A172 (cell line): ENCODE data around the gene NTRK3. TPM values are rescaled to one million over a fixed set of nuclear protein-coding genes. Genes with fewer than 3 reads are reported as not detected.
"Not testable (repeated sequence)": the region's sequence is repeated elsewhere in the genome, so short reads cannot be mapped to it uniquely, and the experiment has no call there.

ENCODE experiments used
- DNase-seq: peaks from one replicate; pipeline ENCODE4 v3.0.0-alpha.2; 2015; ENCODE audit warnings: low spot score
- total RNA-seq: library from RNA; depleted of rRNA; stranded (reverse); fragments of >200 nt; shearing (Covaris generic); gene quantifications from 2 replicates; pipeline ENCODE4 v1.2.3, GENCODE V29; 2014

The NTRK3 gene
- total RNA-seq, 1 experiment from 2014 or later = not detected

DNA sequence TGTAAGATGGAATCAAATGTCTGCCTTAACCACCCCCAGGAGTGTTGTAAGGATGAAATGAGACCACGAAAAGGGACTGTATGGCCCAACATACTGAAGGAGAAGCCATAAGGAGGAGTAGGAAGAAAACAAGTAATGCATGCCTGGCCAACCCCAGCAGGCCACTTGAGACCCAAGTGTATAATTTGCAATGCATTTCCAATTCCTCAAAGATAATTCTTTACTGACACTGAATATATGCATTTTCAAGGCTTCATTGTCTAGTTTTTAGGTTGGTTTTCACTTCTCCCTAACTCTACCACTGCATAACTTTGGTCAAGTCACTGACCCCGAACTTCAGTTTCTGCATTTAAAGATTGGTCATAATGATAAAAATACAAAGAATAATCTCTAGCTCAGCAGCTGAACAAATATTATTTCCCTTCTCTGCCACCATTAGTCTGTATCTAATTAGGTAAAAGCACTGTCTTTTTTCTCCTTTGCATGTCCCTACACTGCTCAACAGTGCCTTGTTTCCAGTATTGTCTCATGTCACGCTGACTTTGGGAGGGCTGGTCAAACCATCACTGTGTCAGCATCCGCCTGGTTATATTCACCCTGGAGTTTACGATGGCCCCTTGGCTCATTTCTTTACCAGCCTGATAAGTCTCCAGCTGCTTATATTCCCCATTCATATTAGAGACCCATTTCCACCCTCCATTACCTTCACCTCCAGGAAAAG is 378.6 kb downstream of the NTRK3 start:
- DNase-seq = no peak

DNA sequence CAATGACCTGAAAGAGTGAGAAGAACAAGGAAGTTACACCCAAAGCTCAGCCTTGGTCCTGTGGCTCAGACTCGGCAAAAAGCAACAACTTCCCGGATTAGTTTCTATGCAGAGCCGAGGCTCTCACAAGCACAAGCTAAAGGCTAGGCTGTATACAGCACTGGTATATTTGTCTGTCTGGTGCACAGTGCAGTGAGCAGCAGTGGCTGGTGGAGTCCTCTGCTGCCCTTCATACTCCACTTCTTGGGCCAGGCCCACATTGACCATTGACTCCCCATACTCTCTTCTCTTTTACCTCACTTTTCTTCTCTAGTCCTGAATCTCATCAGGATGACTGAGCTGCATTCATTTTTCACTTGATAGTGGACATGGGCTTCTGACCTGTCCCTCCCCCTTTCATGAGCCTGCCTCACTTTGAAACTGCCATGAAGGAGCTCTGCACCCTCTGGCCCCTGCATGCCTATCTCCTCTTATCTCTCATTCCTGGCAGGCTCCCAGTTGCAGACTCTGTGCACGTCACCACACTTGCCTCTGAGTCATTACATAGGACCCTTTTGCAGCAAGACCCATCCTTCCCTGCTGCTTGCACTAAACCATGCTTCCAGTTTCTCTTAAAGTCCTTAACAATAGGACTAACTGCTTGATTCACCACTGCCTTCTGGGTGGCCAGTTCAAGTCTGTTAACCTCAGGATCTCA is 379.3 kb downstream of the NTRK3 start:
- peak; percentile 82 for DNase-seq

DNA sequence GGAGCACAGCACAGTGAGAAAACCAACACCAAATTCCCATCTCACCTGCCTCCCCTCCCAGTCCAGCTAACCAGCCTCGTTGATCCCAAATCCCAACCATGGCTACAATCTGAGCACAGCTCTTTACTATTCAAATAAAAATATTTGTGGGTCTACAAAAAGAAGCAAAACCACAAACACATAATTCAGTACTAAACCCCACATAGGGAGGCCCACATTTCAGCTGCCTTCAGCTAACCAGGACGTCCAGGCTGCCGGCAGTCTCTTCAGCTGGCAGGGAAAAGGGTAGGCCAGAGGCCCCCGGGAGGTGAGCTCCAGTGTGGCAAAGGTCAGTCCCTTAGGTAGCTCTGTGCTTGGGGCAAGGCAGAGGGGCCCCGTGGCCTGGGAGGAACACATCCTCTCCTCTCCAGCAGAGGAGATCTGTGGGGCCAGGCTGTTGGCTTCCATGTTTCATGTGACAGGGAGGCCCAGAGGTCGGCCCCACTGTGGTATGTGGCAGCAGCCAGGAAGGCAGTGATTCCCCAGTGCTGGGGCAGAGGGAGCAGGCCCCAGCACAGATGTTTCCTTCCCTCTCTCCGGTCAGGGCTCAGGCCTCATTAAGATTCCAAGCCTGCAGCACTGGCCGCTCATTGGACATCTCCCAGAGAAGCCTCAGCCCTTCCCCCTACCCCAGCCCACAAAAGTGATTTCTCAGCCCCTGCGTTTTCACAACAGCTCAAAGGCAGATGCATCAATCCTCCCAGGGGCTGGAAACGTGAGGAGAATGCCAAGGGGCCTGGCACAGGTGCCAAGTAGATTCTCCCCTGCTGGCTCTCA is 381.4 kb downstream of the NTRK3 start:
- DNase-seq = peak; percentile 48

DNA sequence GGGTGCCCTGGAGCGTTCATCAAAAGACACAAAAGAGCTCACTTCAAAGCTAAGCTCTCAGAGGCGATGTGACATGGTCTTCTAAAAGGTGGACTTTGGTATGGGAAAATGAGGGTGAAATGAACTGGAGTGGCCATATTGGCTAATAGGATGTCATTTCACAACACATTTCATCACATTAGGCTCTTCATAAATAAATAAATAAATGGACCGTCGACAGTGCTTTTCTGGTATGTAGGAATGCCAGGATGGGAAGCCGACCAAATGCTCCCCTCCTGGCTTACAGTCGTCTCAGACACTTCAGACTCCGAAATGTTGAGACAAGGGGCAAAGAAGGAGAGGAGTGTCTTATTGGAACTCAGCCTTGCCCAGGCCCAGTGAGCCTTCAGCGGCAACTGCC is 383.0 kb downstream of the NTRK3 start:
- DNase-seq = no peak

DNA sequence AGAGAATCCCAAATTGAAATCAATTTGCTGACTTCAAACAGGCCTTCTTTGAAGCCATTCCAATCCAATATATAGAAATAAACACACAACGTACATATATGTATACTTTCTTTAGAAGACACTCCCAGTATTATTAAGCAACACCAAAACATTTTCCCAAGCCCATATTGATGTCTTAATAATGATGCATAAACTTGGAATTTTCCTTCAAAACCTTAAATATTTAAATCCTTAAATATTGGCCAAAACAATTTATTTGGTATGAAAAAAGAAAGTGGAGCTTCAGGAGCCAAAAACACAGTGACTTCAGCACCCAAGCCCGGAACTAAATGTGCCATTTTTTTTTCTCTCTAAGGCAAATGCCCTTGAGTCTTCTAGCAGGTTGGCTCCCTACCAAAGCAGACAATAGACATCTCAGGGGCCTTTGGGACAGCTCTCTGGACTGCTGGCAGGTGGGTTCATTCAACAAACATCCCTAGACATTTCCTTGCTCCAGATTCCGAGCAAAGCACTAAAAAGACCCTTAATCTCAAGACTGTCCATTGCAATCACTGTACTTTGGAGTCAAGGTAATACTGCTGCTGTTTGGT is 384.7 kb downstream of the NTRK3 start:
- no peak for DNase-seq

DNA sequence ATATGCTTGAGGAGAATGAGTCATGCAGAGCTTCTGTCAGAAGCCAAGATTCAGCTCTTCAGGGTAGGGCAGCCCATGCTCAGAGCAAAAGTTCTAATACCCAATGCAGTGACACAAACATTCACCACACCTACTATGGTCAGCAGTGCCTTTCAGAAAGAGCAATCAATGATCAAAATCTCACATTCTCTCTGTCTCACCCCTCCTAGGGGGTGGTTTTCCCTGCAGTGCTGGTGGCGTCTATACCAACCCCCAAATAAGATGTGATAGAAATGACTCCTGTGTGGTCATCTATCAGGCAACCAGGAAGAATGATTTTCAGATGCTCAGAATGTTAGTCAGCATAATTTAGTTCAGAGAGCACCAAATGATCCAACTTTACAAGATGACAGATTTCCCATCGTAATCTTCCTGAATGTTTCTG is 385.3 kb downstream of the NTRK3 start:
- peak; percentile 25 for DNase-seq

DNA sequence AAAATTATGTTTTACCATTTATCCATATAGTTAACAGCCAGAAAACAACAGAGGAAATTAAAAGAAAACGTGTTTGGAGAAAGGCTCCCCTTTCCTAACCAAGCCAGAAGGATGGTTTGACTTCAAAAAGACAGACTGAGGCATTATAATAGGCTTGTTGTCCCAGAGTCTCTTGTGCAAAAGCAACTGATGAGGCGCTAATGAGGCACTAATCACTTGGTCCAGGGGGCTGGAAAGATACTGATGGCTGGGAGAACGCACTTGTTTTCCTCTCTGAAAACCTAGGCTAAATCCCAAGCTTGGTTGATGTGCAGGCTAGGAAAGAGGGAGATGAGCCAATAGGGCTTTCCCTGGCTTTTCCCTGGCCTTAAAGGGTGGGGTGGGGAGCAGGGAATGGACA is 389.6 kb downstream of the NTRK3 start:
- DNase-seq = no peak

DNA sequence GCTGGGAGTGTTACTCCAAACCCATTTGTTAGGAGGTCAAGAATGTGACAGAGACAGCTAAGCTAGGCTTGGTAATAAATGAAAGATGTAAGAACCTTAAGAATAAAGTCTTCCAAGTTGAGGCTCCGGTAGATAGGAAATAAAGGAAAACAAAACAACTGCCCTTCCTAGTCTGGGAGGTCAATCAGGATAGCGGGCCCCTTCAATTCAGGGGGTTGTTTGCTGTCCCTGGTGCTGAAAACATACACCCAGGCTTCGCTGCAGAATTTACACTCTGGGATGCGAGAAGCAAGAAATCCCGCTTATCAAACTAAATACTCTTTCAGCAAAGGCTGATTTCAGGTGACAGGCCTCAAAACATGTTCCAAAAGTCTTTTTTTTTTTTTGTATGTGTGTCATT is 393.4 kb downstream of the NTRK3 start:
- no peak for DNase-seq

DNA sequence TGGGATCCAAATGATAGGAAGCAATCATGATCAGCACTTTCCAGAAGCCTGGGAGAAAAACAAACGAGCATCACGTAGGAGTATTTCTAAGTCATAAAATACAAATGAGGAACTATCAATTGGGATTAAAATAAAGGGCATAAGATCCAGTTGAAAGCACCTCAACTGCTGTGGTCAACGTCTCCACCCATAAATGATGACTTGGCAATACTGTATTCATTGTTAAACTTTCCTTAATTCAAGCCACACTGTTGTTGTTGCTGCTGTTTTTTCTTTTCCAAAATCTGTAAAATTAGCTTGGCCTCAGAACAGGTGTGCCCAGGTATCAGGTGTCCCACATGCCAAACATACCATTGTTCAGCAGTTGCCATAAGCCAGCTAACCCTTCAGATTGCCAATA is 395.8 kb downstream of the NTRK3 start:
- DNase-seq = no peak

DNA sequence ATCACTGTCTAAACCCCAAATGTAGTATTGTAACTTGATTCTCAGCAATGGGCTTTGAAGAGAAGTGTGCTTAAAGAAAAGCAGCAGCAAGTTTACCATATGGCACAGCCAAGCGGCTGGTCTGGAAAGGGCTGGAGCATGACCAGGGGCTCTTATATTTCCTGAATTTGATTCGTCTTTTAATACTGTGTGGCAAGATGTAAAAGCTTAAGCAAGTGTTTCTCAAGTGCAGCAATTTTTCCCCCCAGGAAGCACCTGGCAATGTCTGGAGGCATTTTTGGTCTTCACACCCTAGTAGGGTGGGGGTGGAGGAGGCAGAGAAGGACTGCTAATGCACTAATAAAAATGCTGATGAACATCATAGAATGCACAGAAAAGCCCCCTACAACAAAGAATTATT is 397.9 kb downstream of the NTRK3 start:
- DNase-seq = no peak

DNA sequence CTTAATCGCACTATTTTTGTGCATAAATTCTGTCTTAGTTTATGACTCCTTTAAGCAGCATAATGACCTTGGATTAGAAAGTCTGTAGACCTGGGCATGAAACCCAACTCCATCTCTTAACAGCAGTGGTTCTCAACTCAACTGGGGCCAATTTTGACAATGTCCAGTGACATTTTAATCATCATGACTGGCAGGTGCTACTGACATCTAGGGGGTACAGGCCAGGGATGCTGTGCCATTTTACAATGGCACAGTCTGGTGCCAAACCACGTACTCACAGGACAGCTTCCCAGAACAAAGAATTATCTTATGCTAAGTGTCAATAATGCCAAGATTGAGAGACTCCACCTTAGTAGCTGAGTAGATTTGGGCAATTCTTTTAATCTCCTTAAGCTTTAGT is 405.0 kb downstream of the NTRK3 start:
- DNase-seq = no peak

DNA sequence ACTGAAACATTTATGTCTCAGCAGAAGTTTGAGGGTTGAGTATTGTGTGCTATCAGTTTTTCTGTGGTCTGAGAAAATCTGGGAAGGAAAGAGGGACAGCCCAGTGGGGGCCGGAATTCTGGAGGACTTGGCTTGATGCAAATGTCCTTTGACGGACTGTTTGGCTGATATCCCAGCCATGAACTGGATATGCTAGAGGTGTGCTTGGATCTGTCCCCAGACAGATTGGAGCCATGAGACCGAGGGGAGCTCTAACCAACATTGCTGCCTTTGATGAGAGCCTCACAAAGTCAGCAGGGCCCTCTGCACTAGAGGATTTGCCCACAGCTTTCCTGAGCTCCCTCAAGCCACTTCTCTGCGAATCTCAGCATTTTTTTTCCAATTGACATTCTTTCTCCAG is 405.6 kb downstream of the NTRK3 start:
- DNase-seq = no peak

DNA sequence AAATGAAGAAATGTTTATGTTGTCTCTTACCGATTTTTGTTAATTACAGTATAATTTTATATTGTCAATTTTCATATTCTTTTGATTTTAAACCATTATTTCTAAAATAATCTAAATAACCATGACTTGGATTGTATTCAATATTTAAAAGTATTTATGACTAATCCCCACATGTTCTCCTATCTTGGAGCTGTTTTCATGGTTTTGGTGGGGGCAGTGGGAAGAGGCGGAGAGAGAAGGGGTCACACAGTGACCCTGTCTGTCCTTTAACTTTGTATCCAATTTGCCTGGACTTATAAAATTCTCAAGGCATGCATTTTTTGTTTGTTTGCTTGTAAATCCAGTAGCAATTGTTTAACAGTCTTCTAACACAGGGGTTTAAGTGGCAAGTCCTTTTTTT is 407.4 kb downstream of the NTRK3 start:
- DNase-seq = no peak

DNA sequence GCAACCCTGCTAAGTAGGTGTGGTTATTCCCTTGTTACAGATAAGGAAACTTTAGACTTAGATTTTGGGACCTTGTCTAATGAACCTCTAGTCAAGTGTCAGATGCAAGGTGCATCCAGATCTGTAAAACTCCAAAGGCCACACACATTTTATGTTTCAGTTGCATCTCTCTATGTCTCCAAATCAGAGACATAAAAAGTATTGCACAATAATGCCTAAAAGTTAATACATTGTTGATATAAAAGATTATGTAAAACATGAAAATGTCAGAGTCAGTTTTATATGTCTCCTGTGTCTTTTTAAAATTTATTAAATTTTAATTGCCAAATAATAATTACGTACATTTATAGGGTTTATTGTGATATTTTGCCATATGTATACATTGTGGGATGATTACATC is 408.5 kb downstream of the NTRK3 start:
- no peak for DNase-seq

DNA sequence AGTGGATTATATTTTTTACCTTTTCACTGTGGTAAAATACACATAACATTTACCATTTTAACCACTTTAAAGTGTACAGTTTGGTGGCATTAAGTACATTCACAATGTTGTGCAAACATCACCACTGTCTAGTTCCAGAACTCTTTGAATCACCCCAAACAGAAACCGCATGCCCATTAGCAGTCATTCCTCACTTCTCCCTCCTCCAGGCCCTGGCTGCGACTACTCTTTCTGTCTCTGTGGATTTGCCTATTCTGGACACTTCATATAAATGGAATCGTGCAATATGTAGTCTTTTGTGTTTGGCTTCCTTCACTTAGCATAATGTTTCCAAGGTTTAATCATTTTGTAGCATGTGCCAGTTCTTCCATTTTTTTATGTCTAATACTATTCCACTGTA is 409.8 kb downstream of the NTRK3 start:
- DNase-seq = no peak

DNA sequence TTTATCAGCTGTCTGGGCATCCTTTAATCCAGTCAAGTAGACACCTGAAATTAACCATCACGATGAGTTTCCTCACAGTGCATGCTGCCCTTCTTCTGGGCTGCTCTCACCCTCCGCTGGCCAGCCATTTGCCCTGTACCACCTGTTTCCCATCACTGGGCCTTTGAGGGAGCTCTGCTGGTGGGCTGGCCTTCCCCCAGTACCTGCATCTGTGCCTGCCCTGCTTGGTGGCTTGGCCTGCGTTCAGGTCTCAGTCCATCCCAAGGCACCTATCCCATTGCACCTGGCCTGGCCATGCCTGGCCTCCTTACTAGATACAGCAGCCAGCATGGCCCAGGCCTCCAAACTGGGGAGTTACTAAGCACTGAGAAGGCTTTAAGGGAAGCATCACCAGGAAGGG is 413.2 kb downstream of the NTRK3 start:
- DNase-seq = no peak

DNA sequence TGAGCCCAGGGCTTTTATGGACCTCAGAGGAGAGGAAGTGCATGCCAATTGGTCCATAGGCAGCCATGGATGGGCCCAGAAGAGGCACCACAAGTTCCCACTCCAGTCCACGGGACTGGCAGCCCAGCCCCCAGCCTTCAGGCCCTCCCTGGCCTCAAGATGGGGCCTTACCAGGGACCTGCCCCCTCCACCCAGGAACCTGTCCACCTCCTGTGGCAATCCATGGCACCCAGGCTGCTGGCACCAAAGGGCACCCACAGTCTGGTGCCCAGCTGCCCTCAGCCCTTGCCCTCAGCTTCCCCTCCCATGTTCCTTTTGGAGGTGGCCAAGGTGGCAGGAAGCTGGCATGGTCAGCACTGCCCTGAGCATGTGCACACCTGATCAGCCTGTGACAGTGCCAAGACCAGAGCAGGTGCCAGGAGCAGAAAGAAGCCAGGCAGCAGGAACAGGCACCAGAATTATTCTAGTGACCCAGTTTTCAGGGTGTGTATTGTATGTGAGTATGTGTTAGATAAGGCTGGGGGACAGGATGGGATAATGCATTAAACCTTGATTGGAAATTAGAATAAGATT is 415.0 kb downstream of the NTRK3 start:
- DNase-seq = no peak

DNA sequence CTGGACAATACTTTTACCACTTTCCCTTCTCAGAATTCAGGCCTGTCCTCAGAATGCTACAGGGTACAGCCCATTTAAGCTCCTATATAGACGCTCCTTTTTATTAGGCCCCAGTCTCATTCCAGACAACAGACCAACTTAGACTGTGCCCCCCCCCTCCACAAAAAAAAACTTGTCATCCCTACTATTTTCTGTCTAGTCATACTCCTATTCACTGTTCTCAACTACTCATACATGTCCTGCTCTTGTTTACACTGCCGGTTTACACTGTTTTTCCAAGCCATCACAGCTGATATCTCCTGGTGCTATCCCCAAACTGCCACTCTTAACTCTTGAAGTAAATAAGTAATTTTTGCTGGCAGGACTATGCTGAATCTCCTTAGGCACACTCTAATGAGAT is 420.7 kb downstream of the NTRK3 start:
- not testable (repeated sequence) for DNase-seq

DNA sequence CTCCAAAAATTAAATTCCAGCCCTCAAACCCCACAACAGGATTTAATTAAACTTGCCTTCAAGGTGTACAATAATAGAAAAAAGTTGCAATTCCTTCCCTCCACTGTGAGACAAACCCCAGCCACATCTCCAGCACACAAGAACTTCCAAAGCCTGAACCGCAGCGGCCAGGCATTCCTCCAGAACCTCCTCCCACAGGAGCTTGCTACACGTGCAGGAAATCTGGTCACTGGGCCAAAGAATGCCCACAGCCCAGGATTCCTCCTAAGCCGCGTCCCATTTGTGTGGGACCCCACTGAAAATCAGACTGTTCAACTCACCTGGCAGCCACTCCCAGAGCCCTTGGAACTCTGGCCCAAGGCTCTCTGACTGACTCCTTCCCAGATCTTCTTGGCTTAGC is 423.2 kb downstream of the NTRK3 start:
- not testable (repeated sequence) for DNase-seq

DNA sequence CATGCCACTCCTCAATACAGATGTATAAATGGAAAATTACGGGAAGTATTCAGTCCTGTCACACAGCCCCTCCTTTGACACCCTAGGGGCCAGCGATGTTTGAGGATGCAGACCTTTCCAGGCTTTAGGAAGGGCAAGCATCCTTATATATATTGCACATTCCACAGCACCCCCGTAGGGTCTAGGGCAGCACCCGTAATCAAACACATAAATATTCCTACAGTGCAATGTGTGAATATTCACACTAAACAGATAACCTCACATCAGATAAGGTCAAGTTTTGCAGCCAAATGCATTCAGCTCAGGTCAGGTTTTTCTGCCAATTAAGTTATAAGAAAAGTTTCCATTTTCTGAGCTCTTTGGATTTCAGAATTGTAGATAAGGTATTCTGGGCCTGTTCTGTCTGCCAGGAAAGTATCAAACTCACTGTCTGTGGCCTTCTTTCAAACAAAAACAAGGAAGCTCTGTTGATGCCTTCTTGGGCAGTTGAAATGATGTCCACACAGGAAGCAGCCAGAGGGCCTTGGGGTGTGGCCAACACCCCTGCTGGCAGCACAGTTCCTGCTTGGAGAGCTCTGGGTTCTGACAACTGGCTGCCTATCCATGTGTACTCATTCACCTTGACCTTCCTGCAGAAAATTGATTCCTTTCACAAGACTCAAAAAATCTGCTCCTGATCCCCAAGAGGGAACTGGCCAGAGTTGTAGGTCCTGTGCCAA is 427.0 kb downstream of the NTRK3 start:
- peak; percentile 16 for DNase-seq

DNA sequence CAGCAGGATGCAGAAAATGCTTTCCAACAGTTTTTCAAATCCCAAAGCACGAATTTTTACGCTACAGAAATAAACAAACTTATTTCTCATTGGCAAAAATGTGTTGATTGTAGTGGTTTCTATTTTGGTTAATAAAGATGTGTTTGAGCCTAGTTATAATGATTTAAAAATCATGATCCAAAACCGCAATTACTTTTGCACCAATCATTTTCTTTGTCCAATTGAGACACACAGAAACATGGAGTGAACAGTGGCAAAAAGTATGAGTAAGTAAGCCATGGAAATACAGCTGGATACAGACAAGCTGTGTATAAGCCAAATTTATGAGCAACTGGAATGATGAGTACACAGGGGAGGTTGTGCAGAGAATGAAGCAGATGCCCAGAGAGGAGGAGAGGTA is 427.9 kb downstream of the NTRK3 start:
- DNase-seq = no peak
